LoVo (cell line): ENCODE data around the gene SNAI1.
"Not testable (repeated sequence)": the region's sequence is repeated elsewhere in the genome, so short reads cannot be mapped to it uniquely, and the experiment has no call there.

Source experiments
- DNase-seq: peaks from one replicate; pipeline ENCODE4 v3.0.0-alpha.2; 2016; ENCODE audit warnings: low spot score

SNAI1 gene

DNA sequence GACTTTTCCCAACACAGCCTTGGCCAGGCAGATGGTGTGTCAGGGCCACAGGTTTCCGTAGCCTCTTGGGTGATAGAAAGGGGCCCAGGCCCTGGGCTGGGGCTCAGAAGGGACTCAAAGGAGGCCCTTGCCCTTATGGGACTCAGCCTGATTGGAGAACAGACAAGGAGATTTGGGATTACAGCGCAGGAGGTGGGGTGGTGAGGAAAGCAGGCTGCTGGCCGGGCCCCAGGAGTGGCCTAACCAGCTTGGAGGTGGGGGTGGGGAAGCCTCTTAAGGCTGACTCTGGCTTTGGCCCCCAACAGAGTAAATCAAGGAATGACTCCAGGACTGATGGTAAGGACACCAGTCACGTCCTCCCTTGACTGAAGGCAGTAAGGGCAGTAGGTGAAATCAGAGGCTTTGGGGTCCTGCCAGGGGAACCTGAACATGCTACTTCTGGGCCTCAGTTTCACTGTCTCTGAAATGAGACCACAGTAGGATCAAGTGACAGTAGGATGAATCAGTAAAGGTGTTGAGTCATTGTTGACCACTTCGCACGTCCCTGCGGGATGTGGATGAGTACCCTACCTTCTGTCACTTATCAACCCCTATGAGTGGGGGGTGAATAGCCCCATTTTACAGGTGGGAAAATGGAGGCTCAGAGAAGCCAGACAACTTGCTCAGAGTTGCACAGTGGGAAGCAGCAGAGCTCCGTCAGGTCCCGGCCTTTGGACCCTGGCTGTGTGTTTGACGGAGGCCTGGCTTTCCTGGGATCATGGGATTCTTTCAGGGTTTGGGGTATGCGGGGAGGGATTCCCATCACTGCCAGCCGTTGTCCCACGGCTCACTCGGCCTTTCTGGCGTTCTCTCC lies 4.5 kb downstream of the SNAI1 start:
- no peak for DNase-seq

DNA sequence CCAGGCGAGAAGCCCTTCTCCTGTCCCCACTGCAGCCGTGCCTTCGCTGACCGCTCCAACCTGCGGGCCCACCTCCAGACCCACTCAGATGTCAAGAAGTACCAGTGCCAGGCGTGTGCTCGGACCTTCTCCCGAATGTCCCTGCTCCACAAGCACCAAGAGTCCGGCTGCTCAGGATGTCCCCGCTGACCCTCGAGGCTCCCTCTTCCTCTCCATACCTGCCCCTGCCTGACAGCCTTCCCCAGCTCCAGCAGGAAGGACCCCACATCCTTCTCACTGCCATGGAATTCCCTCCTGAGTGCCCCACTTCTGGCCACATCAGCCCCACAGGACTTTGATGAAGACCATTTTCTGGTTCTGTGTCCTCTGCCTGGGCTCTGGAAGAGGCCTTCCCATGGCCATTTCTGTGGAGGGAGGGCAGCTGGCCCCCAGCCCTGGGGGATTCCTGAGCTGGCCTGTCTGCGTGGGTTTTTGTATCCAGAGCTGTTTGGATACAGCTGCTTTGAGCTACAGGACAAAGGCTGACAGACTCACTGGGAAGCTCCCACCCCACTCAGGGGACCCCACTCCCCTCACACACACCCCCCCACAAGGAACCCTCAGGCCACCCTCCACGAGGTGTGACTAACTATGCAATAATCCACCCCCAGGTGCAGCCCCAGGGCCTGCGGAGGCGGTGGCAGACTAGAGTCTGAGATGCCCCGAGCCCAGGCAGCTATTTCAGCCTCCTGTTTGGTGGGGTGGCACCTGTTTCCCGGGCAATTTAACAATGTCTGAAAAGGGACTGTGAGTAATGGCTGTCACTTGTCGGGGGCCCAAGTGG lies 5.3 kb downstream of the SNAI1 start:
- DNase-seq: no peak

DNA sequence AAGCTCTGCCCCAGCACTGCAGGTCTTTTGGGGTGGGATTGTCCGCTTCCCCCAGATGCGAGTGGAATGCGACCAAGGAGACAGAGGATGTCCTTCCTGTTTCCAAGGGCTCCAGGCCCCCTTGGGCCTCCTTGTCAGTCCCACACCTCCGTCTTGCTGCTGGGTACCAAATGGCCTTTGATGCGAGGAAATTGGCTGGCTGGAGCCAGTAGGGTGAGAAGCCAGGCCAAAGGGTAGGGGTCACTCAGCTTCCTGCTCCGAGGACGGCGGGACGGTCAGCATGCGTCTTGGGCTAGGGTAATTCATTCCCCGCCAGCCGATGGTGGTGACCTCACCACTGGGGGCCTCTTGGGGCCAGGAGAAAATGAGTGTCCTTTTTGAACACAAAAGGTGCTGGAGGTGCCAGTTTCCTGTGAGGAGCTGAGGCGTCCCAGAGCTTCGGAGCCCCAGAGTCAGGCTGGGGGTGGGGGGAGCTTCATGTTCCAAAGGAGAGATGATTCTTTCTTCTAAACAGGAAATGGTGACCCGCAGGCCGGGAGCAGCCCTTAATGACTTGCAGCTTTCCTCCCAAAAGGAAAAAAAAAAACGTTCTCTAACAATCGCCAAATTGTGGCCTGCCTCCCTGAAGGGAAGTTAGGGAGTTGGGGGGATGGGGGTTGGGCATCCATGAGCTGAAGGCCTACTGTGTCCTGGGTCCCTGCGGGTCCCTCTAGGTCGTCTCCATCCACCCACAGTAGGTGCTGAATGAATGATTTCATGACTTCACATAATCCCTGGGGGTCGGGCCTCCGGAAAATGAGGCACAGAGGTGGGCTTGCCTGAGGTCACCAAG lies 6.7 kb downstream of the SNAI1 start:
- no peak for DNase-seq

DNA sequence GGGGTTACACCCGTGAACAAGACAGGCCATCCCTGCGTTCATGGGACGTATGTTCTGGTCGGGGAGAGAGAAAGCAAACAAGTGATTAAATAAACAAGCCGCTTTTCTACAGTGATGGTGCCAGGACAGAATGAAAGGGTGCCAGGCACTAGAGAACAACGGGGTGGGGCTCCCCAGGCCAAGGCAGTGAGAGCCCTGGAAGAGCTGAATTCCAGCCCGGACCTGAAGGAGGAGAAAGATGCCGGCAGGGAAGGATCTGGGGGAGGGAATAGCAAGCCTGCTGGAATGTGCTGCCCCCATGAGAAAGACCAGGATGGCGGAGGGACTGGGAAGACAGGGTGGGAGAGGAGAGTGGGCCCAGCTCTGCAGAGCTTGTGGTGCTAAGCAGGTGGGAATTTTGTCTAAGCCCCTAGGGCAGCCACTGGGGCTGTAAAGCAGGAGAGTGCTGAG lies 7.5 kb downstream of the SNAI1 start:
- no peak for DNase-seq

DNA sequence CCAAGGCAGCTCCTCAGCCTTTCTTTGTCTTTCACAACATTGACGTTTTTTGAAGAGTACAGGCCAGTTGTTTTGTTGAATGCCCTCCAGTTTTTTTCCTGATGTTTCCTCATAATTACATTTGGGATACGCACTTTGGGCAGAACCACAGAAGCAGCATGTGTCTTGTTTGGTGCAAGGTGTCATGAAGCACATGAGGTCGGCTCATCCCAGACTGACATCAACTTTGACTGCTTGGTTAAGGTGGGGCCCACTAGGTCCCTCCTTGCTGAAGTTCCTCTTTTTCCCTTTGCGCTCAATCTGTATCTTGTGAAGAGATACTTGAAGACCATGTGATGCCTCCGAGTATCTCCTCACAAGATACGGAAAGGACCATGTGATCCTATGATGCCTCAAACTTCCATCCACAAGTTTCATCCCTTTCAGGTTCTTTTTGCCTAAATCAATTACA lies 10.5 kb downstream of the SNAI1 start:
- DNase-seq: no peak

DNA sequence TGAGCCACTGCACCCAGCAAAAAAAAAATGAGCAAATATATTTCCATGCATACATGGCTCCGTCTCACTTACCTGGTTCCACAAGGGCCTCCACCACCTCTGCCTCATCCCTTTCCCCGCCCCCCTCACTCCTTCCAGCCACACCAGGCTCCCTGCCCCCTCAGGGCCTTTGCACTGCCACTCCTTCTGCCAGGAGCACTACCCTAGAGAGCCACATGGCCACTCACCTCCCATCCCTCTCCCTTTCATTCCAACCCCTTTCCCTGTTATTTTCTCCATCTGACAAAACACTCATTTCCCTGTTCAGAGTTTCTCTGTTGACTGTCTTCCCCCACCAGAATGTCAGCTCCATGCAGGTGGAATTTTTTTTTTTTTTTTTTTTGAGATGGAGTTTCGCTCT lies 12.8 kb downstream of the SNAI1 start:
- DNase-seq: no peak

DNA sequence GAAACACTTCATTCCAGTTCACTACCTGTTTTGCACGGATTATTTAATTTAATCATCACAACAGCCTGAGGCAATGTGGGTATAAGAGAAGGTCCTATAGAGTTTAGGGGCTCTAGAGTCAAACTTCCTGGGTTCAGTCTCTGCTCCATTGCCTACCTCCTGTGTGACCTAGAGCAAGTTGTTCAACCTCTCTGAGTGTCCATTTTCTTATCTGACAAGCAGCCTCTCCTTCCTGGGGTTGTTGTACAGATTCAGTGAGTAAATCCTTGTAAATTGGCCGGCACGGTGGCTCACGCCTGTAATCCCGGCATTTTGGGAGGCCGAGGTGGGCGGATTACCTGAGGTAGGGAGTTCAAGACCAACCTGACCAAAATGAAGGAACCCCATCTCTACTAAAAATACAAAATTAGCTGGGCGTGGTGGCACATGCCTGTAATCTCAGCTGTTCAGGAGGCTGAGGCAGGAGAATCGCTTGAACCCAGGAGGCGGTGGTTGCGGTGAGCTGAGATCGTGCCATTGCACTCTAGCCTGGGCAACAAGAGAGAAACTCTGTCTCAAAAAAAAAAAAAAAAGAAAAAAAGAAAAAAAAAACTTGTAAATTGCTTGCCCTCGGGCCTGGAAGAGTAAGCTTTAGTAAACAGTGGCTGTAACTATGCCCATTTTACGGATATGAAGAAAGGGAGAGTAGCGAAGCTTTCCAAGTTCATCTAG lies 15.9 kb downstream of the SNAI1 start:
- DNase-seq: not testable (repeated sequence)

DNA sequence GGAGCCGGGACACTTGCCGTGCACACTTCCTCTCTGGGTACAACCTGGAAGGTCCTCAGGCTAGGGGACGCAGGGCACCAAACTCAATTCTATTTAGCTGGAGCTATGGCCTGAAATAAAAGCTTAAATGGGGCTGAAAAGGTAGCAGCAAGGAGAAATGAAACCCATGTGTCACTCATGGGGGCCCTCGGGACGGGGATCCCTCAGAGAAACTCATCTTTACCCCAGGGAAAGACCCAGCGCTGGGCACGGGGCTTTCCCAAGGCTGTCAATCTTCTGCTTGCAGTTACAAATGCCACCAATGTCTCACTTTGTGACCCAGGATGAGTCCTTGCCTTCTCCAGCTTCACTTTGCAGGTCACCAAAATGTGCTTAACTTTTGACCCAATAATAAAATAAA lies 16.5 kb downstream of the SNAI1 start:
- DNase-seq: no peak

DNA sequence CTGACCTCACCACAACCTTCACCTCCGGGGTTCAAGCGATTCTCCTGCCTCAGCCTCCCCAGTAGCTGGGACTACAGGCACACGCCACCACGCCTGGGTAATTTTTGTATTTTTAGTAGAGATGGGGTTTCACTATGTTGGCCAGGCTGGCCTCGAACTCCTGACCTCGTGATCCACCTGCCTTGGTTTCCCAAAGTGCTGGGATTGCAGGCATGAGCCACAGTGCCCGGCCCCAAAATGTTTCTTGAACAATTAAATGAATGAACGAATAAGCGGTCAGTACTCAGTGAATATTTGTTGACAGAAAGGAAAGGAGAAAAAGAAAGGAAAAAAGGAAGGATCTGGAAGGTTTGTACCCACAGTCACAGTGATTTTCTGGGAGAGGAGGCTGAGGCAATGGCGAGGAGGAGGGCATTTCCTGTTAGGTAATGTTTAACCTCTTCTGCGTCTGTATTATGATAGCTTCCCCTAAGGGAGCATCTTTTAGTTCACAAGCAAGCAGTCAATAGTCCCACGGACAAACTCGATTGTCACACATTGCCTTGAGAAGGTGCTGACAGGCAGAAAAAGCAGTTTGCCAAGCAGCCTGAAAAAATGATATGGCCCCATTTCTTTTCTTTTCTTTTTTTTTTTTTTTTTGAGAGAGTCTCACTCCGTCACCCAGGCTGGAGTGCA lies 17.9 kb downstream of the SNAI1 start:
- DNase-seq: not testable (repeated sequence)

DNA sequence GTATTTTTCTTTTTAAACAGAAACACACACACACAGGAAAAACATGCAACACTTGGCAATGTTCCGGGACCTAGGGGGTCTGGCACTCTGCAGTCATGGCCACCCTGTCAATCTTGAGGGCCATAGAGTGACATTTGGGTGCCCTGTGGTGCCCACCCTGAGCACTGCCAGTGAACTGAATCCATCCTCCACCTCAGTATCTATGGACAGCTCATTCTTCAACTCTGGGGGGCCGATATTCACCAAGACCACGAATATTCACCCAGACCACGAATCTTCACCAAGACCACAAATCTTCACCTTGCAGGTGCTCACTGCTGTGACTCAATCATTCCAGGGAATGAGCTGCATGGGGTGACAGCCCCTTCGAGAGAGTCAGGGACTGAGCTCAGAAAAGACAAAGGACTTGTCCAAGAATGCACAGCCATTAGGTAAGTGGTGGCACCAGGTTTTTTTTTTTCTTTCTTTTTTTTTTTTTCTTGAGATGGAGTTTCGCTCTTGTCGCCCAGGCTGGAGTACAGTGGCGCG lies 19.1 kb downstream of the SNAI1 start:
- no peak for DNase-seq

DNA sequence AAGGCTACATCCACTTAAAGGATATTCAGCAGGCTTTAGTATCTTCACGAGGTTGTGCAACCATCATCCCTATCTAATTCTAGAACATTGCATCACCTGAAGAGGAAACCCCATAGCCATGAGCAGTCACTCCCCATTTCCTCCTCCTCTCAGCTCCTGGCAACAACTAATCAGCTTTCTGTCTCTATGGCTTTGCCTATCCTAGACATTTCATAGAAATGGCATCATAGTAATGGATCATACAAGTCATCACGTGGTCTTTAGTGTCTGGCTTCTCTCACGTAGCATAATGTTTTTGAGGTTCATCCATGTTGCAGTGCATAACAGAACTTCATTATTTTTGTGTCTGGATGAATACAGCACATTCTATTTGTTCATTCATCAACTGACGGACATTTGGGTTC lies 20.5 kb downstream of the SNAI1 start:
- DNase-seq: no peak

DNA sequence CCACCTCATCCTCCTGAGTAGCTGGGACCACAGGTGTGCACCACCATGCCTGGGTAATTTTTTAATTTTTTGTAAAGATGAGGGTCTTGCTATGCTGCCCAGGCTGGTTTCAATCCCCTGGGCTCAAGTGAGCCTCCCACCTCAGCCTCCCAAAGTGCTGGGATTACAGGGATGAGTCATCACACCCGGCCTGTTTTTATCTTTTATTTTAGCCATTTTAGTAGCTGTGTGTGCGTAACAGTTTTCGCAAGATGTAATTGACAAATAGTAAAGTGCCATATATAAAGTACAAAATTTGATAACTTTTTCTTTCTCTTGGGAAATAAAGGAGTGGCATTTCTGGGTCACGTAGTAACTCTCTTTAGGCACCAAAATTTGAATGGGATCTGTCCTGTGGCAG lies 21.4 kb downstream of the SNAI1 start:
- DNase-seq: no peak

DNA sequence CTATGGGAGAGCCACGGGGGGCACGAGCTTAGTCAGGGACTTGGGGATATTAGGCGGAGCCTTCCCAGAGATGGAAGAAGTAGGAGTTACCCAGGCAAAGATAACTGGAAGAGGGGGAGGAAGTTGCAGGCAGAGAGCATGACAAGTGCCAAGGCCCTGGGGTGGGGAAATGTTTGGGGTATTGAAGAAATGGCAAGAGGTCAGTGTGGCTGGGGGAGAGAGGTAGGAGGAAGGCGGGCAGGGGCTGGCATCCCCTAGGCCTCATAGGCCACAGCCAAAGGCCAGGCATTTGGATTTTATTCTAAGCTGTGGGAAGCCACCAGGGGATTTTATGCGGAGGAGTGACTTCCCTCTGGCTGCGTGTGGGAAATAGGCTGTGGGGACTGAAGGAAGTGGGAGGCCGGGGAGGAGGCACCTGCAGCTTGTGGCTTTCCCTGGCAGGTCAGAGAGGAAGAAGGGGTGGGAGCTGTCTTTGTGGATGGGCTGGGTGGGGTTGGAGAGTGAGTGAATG lies 22.7 kb downstream of the SNAI1 start:
- DNase-seq: no peak

DNA sequence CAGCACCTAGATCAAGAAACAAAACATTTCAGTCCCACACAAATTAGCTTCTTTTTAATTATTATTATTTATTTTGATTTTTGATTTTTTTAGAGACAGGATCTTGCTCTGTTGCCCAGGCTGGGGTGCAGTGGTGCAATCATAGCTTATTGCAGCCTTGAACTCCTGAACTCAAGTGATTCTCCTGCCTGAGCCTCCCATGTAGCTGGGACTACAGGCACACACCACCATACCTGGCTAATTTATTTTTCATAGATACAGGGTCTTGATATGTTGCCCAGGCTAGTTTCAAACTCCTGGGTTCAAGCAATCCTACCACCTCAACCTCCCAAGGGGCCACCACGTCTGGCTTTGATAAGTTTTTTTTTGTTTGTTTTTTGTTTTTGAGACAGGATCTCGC lies 24.6 kb downstream of the SNAI1 start:
- DNase-seq: no peak

DNA sequence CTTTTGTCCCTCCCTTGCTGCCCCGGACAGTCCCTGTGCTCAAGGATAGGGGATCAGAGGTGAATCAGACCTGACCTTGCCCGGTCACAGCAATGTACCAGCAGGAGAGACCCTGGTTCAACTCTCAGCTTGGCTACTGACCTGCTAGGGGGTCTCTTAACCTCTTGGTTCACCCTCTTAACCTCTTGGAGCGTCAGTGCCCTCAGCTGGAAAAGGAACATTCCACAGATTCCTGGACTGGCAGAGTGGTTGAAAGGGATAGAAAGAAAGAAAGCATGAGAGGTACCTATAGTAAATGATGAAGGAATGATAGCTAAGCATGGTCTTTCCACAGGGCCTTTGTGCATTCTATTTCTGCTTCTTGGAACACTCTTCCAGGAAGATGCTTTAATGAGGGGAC lies 25.2 kb downstream of the SNAI1 start:
- no peak for DNase-seq

DNA sequence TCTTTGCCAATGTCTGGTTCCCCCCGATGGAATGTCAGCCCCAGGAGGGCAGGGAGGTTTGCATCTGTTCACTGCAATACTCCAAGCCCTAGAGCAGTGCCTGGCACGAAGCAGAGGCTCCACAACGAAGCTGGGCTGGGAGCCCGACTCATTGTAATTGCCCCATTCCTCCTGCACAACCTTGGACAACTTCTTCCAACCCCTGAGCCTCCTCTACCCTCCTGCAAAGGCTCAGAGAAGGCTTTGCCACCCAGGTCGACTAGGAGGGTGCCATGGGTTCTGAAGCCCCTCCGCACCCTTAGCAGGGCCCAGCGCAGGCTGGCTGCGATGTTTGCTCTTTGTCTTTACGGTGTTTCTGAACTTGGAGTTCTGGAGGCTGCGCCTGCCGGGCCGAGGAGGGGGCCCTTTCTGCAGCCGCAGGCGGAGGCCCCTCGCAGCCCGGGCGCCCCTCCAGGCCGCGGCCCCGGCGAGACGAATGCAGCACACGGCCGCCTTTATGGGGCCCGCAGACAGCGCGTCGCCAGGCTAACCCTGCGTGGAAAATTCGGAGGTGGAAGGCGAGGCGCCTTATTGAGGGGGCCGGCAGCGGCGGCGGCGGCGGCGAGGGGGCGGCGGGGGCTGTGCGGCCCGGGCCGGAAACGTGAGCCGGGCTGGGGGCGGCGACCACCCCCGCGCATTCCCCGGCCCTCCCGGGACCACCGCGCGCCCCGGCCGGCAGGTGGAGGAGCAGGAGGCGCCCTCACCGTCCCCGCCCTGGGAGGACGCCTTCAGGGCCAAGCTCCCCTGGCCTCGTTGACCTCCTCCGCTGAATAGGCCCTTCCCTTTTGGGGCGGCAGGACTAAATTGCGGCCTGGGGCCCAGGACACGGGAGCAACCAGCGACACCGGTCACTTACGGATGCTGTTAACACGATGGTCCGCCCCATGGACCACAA lies 27.0 kb downstream of the SNAI1 start:
- no peak for DNase-seq

DNA sequence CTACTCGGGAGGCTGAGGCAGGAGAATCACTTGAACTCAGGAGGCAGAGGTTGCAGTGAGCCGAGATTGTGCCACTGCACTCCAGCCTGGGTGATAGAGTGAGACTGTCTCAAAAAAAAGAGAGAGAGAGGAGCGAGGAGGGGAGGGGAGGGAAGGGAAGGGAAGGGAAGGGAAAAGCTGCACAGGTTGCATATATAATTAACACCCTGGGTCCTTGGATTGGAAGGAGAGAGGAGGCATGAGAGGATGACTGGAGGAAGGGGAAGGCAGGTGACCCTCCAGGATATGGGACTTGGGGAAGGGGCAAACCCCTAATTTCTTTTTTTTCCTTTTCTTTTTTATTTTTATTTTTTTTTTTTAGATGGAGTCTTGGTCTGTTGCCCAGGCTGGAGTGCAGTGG lies 28.8 kb downstream of the SNAI1 start:
- not testable (repeated sequence) for DNase-seq

DNA sequence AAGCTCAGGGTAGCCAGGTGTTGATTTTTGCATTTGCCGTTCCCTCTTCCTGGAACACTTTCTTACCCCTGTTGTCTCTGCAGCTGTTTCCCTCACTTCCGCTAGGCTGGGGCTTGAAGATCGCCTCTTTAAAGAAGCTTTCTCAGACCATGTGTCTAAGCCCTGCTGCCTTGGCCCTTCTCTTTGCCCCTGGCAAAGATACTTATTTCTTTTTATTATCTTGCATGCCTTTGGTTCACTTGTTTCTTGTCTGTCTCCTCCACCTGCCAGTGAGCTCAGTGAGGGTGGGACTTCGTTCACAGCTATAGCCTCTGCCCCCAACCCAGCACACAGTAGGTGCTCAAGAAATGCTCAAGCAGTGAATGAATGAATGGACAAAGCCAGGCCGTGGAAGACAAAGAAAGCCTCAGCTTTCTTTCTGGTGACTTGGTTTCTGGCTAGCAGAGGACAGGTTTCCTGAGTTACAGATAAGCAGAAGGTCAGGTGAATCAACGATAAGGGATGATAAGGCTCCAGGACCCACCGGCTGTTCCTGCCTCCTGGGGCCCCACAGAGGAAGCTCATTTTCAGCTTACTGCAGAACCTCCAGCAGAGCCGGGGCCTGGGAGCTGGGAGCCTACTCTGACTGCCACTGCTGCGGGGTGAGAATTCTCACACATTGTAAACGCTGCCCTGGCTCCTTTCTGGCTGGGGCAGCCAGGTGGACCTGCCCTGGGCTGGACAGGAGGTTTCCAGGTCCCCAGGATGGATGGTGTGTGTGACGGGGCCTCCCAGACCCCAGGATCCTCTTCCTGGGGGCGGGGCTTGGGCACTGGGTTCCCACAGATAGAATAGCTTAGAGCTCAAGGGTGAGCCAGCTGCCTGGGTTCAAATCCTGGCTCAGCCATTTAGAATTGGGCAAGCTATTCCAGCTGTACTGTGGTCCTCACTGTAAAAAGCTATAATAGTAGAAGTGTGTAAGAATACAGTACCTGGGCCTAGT lies 29.8 kb downstream of the SNAI1 start:
- no peak for DNase-seq
